Subcutaneous adipose tissue (tissue), 4 donors: Measurements from ENCODE around the gene ATP8A1. TPM values are rescaled to one million over a fixed set of nuclear protein-coding genes. Genes with fewer than 3 reads are reported as not detected.

Source experiments
- total RNA-seq, 4 donors: library from RNA; depleted of rRNA; stranded (reverse); fragments of >200 nt; gene quantifications; one replicate each; pipeline ENCODE4 v1.1.0, GENCODE V29; 2016
- TF ChIP-seq, protein P1 (sequence below): fragments of 450-650 bp; IDR thresholded peaks from one replicate; pipeline ENCODE4 v1.5.1; 2016; ENCODE audit warnings: low read depth, mild to moderate bottlenecking, control low read depth, antibody characterized with exemption, moderate library complexity

The ATP8A1 gene
- total RNA-seq, 4 donors from 2014 or later, result 17.6 to 38.5 (median 21.0) TPM

GRCh38 chr4:42369489-42369888, 287.4 kb downstream of the ATP8A1 start:
- TF ChIP-seq, protein P1, sequence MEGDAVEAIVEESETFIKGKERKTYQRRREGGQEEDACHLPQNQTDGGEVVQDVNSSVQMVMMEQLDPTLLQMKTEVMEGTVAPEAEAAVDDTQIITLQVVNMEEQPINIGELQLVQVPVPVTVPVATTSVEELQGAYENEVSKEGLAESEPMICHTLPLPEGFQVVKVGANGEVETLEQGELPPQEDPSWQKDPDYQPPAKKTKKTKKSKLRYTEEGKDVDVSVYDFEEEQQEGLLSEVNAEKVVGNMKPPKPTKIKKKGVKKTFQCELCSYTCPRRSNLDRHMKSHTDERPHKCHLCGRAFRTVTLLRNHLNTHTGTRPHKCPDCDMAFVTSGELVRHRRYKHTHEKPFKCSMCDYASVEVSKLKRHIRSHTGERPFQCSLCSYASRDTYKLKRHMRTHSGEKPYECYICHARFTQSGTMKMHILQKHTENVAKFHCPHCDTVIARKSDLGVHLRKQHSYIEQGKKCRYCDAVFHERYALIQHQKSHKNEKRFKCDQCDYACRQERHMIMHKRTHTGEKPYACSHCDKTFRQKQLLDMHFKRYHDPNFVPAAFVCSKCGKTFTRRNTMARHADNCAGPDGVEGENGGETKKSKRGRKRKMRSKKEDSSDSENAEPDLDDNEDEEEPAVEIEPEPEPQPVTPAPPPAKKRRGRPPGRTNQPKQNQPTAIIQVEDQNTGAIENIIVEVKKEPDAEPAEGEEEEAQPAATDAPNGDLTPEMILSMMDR, result no peak

GRCh38 chr4:42366959-42367358, 289.9 kb downstream of the ATP8A1 start:
- TF ChIP-seq, protein P1, result no peak

GRCh38 chr4:42364266-42365053, 292.4 kb downstream of the ATP8A1 start:
- TF ChIP-seq, protein P1, result no peak

GRCh38 chr4:42363614-42364013, 293.3 kb downstream of the ATP8A1 start:
- TF ChIP-seq, protein P1, result no peak

DNA sequence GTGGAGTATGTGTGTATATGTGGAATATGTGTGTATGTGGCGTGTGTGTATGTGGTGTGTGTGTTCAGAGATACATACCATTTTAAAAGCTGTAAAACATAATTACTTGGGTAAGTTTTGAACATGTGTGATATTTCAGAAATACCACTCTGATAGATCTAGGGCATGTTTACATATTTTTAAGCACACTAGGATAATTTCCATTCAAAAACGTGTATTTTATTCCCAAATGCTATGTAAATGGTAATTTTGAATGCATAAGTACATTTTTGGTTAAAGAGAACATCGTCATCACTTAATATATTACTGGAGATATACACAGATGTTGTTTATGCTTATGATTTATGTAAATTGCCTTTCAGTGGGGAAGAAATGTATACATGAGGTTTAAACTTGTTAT, 294.3 kb downstream of the ATP8A1 start:
- TF ChIP-seq, protein P1, result no peak

DNA sequence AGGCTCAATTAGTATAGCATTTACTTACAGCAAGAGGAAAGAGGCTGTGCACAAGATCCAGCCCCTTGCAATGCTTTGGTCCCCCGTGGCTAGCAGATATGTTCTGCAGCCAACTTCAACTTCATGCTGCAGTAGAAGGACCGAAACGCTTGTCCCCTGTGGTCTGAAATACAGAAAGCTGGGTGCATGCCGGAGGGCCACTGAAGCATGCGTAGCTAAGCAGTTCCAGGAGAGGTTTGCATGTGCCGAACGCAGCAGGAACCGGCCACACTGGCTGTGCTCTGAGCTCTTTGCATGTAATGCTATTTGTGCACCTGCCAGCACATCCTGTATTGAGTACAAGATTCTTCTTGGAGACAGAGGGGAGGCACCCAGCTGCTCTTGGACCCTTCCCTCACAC, 295.4 kb downstream of the ATP8A1 start:
- TF ChIP-seq, protein P1, result no peak

GRCh38 chr4:42360256-42360669, 296.6 kb downstream of the ATP8A1 start:
- TF ChIP-seq, protein P1, result no peak
